Measurements from ENCODE around the gene PIGZ. TPM values are rescaled to one million over a fixed set of nuclear protein-coding genes. Genes with fewer than 3 reads are reported as not detected.
A peak's percentile ranks its signal among the peaks of the same experiment; 100 is the strongest.

PIGZ gene, protein sequence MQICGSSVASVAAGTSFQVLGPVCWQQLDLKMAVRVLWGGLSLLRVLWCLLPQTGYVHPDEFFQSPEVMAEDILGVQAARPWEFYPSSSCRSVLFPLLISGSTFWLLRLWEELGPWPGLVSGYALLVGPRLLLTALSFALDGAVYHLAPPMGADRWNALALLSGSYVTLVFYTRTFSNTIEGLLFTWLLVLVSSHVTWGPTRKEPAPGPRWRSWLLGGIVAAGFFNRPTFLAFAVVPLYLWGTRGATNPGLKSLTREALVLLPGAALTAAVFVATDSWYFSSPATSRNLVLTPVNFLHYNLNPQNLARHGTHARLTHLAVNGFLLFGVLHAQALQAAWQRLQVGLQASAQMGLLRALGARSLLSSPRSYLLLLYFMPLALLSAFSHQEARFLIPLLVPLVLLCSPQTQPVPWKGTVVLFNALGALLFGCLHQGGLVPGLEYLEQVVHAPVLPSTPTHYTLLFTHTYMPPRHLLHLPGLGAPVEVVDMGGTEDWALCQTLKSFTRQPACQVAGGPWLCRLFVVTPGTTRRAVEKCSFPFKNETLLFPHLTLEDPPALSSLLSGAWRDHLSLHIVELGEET
- total RNA-seq, result 1 to 10 TPM; 1.4 to 5.5 TPM
- 1 to 10 TPM; 1.8 to 2.5 TPM for polyA plus RNA-seq
- long read RNA-seq, donor 1, partial matches to known transcripts, result 0 of 1 reads
- long read RNA-seq, donor 1, other reads (novel, unspliced or antisense), result 0 of 1 reads
- long read RNA-seq, donor 2, result 0 reads
- long read RNA-seq, donor 3, result 0 reads
- long read RNA-seq, donor 4, result 0 reads
- long read RNA-seq, donor 5, partial matches to known transcripts, result 0 of 1 reads
- long read RNA-seq, donor 5, other reads (novel, unspliced or antisense), result 0 of 1 reads

DNA sequence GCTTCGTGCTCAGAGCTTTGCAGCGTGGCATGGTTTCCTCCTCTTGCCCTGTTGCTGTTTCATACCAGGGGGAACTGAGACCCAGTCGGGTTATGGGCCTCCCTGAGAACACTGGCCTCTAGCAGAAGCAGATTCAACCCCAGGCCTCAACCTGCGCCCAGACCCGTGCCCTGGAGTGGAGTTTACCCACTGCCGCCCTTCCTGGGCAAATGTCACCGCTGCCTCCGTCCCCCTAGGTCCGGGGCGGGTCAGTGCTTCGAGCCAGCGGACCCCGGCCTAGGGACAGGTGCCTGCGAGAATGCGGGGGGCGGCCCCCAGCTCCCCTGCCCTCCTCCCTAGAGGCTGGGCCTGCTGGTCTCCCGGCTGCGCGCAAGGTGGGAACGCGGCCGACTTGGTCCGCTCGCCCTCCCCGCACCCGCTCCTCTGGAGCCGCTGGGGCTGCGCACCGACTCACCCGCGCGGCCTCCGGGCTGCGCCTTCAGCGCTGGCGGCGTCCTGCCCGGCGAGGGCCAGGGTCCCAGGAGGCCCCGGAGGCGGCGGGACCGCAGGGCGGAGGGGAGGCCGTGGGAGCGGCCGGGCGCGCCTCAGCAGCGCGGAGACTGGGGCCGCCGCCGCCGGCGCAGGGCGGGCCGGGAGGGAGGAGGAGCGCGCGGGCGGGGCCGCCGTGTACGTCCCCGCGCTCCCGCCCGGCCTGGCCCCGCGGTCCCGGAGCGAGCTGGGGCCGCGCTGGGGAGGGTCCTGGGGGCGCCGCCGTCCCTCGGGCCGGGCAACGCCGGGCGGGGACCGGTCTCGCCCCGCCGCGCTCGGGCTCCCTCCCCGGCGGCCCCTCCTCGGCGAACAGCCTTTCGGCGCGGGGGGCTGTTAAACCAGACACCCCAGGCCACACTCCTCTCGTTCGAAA is at the start of gene PIGZ:
Gene PIGZ (minus strand): TSS at position 601 of the 901 bp plus-strand sequence. CDS start 16,802 bp downstream, outside the sequence.
- H3K9ac ChIP-seq (ENCODE audit: insufficient read depth in 1 of 2, low read length in 2 of 2), result no peak within 1 kb of the TSS
- H3K4me3 ChIP-seq, result peak within 1 kb of the TSS; percentile 90
- H3K36me3 ChIP-seq (ENCODE audit: control insufficient read depth in 4 of 4, insufficient read depth in 4 of 4, low read length in 4 of 4), result peaks cover 0 to 5% (median 0%) of the 10 kb centered on the region in 4 donors
- WGBS, 2 donors, result 2% methylated on average over 58 to 98 of the region's 98 CpGs
- H3K27me3 ChIP-seq (ENCODE audit: control insufficient read depth in 3 of 3, insufficient read depth in 3 of 3, low read length in 2 of 3), result peaks cover 0 to 52% (median 48%) of the 10 kb centered on the region in 3 donors
- peak within 1 kb of the TSS; percentile 34 to 85 for H3K27ac ChIP-seq (ENCODE audit: low read depth in 1 of 2, low read length in 1 of 2)
- ATAC-seq (ENCODE audit: insufficient read depth, low FRiP score), result peak; percentile 72
- TF ChIP-seq, protein P1, sequence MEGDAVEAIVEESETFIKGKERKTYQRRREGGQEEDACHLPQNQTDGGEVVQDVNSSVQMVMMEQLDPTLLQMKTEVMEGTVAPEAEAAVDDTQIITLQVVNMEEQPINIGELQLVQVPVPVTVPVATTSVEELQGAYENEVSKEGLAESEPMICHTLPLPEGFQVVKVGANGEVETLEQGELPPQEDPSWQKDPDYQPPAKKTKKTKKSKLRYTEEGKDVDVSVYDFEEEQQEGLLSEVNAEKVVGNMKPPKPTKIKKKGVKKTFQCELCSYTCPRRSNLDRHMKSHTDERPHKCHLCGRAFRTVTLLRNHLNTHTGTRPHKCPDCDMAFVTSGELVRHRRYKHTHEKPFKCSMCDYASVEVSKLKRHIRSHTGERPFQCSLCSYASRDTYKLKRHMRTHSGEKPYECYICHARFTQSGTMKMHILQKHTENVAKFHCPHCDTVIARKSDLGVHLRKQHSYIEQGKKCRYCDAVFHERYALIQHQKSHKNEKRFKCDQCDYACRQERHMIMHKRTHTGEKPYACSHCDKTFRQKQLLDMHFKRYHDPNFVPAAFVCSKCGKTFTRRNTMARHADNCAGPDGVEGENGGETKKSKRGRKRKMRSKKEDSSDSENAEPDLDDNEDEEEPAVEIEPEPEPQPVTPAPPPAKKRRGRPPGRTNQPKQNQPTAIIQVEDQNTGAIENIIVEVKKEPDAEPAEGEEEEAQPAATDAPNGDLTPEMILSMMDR (IDR thresholded peaks at IDR 0.05; ENCODE audit: control extremely low read depth, extremely low read depth), result no peak
- H3K4me1 ChIP-seq (ENCODE audit: control insufficient read depth in 5 of 5, insufficient read depth in 5 of 5, low read length in 5 of 5), result peaks cover 0 to 24% (median 11%) of the 10 kb centered on the region in 5 donors
- DNase-seq, result peak in 1 of 3 donors; percentile 34
- peaks cover 0 to 3% (median 1%) of the 10 kb centered on the region in 4 donors for H3K9me3 ChIP-seq (ENCODE audit: control insufficient read depth in 4 of 4, insufficient read depth in 3 of 4, low read length in 3 of 4)

DNA sequence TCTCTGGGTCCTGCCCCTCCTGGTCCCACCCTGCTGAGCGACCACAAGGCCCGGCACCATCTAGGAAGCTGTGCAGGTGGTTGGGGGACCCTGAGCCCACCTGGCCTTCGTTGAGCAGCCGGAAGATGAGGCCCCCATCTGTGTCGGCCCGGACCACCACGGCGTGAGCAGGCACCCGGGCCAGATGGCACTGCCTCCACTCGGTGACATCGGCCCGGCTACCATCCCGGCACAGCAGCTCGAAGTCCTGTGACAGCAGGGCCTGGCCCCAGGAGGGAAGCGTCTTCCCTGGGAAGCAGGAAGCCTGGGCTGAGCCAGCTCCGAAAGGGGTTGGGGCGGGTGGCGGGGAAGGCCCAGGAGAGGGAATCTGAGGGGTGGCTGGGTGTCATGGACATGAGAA is 48.4 kb upstream of the PIGZ start:
- TF ChIP-seq, protein P1 (IDR thresholded peaks at IDR 0.05; ENCODE audit: control extremely low read depth, extremely low read depth), result no peak
- H3K36me3 ChIP-seq (ENCODE audit: control insufficient read depth in 4 of 4, insufficient read depth in 4 of 4, low read length in 4 of 4), result no peaks in the 10 kb centered on the region
- no peak for DNase-seq
- H3K9me3 ChIP-seq (ENCODE audit: control insufficient read depth in 4 of 4, insufficient read depth in 3 of 4, low read length in 3 of 4), result no peaks in the 10 kb centered on the region
- 96 to 97% methylated on average over 18 of the region's 18 CpGs for WGBS, 2 donors
- no peak overlapping the region for H3K9ac ChIP-seq (ENCODE audit: insufficient read depth in 1 of 2, low read length in 2 of 2)
- H3K27me3 ChIP-seq (ENCODE audit: control insufficient read depth in 3 of 3, insufficient read depth in 3 of 3, low read length in 2 of 3), result peaks cover 0 to 6% (median 0%) of the 10 kb centered on the region in 3 donors
- H3K27ac ChIP-seq (ENCODE audit: low read depth in 1 of 2, low read length in 1 of 2), result no peak overlapping the region
- no peak overlapping the region for H3K4me3 ChIP-seq
- H3K4me1 ChIP-seq (ENCODE audit: control insufficient read depth in 5 of 5, insufficient read depth in 5 of 5, low read length in 5 of 5), result peaks cover 0 to 2% (median 0%) of the 10 kb centered on the region in 5 donors
- ATAC-seq (ENCODE audit: insufficient read depth, low FRiP score), result no peak

DNA sequence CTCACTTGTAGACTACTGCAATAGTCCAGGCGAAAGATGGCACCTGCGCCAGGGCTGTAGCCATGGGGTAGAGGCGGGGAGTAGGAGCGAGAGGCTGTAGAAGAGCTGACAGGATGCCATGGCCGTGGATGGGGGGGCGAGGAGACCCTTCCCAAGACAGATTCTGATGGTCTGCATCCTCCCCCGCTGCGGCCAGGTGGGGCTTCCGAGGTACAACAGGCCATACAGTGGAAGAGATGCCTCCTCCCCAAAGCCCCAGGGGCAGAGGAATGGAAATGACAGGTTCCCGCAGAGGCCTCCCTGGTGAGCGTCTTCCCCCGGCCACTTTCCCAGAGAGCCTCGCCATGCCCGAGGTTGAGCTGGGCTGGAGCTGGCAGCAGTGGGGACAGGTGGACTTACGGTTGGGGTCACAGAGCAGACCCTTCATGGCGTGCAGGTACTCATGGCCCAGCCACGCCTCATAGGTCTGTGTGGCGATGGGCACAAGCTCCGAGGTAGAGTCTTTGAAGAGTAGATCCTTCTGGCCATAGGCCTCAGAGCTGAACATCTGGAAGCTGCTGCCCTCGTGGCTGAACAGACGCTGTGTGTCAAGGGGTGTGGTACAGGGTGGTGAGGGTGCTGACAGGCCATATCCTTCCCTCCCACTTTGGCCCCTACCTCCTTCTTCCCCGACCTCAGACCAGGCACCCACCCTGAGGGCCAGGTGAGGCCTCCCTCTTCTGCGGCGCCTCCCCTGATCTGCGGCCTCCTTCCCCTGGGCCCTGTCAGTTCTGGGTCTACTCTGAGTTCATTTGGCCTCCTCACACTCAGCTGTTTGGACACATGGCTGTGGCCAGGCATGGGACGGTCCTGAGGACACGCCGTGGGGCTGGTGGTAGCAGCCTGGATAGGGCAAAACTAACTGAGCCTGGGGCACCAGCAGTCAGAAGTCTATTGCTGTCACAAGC is 47.4 kb upstream of the PIGZ start:
- no peak overlapping the region for H3K9ac ChIP-seq (ENCODE audit: insufficient read depth in 1 of 2, low read length in 2 of 2)
- no peaks in the 10 kb centered on the region for H3K9me3 ChIP-seq (ENCODE audit: control insufficient read depth in 4 of 4, insufficient read depth in 3 of 4, low read length in 3 of 4)
- H3K27ac ChIP-seq (ENCODE audit: low read depth in 1 of 2, low read length in 1 of 2), result no peak overlapping the region
- ATAC-seq (ENCODE audit: insufficient read depth, low FRiP score), result no peak
- H3K4me1 ChIP-seq (ENCODE audit: control insufficient read depth in 5 of 5, insufficient read depth in 5 of 5, low read length in 5 of 5), result peaks cover 0 to 11% (median 0%) of the 10 kb centered on the region in 5 donors
- no peaks in the 10 kb centered on the region for H3K36me3 ChIP-seq (ENCODE audit: control insufficient read depth in 4 of 4, insufficient read depth in 4 of 4, low read length in 4 of 4)
- no peak for DNase-seq
- peaks cover 0 to 2% (median 0%) of the 10 kb centered on the region in 3 donors for H3K27me3 ChIP-seq (ENCODE audit: control insufficient read depth in 3 of 3, insufficient read depth in 3 of 3, low read length in 2 of 3)
- TF ChIP-seq, protein P1 (IDR thresholded peaks at IDR 0.05; ENCODE audit: control extremely low read depth, extremely low read depth), result no peak
- 93 to 95% methylated on average over 28 of the region's 28 CpGs for WGBS, 2 donors
- no peak overlapping the region for H3K4me3 ChIP-seq

All from lung (tissue), 16 donors.